Fibroblast of mammary gland (primary cell): ENCODE measurements around the gene CD226.
"Not testable (repeated sequence)": the region's sequence is repeated elsewhere in the genome, so short reads cannot be mapped to it uniquely, and the experiment has no call there.

Experiments used
- DNase-seq: peaks from one replicate; pipeline ENCODE4 v3.0.0-alpha.2; 2010; ENCODE audit warnings: low read depth
- H3K4me3 ChIP-seq: 2 replicates; pipeline ENCODE4 v1.5.1; 2011; ENCODE audit warnings: low read depth, mild to moderate bottlenecking, low read length, moderate library complexity; ENCODE audit not compliant: control insufficient read depth
- TF ChIP-seq, protein P1 (sequence below): conservative IDR thresholded peaks from 2 replicates; pipeline ENCODE4 v1.5.1; 2011; ENCODE audit warnings: low read depth, low read length, inconsistent platforms; ENCODE audit not compliant: control insufficient read depth, insufficient read depth

CD226 gene

DNA sequence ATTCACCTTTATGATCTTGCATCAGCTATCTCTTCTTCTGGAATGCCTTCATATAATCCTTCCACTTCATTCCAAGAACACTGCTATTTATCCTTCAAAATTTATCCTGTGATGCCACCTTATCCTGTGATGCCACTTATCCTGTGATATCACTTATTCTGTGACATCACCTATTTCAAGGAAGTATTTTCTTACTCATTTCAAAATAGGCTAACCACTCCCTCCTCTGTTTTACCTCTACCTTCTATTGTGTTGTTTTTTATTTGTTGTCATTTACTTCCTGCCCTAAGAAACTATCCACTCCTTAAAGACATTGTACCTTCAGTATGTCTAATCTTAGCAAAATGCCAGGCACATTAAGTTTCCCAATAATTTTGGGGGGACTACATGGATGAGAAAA, 38.8 kb downstream of the CD226 start:
- DNase-seq, result no peak
- TF ChIP-seq, protein P1, sequence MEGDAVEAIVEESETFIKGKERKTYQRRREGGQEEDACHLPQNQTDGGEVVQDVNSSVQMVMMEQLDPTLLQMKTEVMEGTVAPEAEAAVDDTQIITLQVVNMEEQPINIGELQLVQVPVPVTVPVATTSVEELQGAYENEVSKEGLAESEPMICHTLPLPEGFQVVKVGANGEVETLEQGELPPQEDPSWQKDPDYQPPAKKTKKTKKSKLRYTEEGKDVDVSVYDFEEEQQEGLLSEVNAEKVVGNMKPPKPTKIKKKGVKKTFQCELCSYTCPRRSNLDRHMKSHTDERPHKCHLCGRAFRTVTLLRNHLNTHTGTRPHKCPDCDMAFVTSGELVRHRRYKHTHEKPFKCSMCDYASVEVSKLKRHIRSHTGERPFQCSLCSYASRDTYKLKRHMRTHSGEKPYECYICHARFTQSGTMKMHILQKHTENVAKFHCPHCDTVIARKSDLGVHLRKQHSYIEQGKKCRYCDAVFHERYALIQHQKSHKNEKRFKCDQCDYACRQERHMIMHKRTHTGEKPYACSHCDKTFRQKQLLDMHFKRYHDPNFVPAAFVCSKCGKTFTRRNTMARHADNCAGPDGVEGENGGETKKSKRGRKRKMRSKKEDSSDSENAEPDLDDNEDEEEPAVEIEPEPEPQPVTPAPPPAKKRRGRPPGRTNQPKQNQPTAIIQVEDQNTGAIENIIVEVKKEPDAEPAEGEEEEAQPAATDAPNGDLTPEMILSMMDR, result no peak
- no peak overlapping the region for H3K4me3 ChIP-seq

- TF ChIP-seq, protein P1, result no peak
- H3K4me3 ChIP-seq, result no peak overlapping the region
- no peak for DNase-seq
Observed at GRCh38 chr18:69906765-69907164, 40.9 kb downstream of the CD226 start.

GRCh38 chr18:69900941-69901340, 46.7 kb downstream of the CD226 start:
- H3K4me3 ChIP-seq, result no peak overlapping the region
- TF ChIP-seq, protein P1, result no peak
- DNase-seq, result no peak

DNA sequence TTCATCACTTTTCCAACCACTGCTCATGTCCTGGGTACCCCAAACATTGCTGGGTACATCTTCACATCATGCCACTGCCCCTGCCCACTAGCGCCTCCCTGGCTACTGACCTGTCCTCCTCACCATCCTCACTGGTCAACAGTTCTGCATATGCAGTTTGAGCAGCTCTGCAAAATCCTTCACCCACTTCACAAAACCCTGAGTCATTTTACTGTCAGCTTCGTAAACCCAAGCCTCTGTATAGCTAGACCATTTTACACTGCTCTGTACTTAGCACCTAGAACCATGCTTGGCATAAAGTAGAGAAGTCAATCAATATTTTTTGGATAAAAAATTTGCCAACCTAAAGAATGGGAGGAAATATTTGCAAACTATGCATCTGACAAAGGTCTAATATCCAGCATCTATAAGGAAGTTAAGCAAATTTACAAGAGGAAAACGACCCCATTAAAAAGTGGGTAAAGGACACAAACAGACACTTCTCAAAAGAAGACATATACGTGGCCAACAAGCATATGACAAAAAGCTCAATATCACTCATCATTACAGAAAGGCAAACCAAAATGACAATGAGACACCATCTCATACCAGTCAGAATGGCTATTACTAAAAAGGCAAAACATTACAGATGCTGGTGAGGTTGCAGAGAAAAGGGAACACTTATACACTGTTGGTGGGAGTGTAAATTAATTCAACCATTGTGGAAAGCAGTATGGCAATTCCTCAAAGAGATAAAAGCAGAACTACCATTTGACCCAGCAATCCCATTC, 48.3 kb downstream of the CD226 start:
- not testable (repeated sequence) for H3K4me3 ChIP-seq, DNase-seq

DNA sequence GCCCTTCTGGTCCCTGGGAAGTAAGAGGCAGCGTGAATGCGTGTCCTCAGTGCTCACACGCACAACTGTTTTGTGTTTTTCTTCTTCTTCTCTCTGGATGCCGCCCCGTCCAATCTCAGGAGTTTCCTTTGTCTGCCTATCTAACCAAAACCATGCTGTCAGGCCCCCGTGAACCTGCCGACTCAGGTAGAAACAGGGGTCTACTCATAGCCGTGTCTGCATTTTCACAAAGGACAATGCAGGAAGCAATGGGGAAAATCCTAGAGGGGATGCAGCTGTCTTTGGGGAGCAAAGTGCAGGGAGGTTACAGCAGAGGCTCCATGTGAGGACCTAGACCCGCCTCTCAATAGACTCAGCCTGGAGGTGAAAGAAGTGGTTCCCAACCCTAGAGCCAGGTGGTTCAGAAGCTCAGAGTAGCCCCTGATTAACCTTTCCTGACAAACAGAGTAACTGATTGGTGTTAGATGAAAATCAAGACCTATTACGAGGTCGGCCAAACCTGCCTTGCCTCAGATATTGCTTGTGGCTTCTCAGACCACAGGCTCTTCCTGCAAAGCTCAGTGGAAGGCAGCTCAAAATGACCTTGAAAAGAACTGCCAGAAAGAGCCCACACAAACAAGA, 49.3 kb downstream of the CD226 start:
- no peak for DNase-seq
- H3K4me3 ChIP-seq, result no peak overlapping the region
- TF ChIP-seq, protein P1, result no peak

- TF ChIP-seq, protein P1, result no peak
- H3K4me3 ChIP-seq, result no peak overlapping the region
- DNase-seq, result no peak
Observed at GRCh38 chr18:69897397-69898108, 50.1 kb downstream of the CD226 start.
